IPS-15b (cell line): ENCODE results near the gene ZNF407.

Experiments used
- H3K27me3 ChIP-seq: one replicate; pipeline ENCODE4 v1.6.1; 2013; ENCODE audit warnings: low read length; ENCODE audit not compliant: control insufficient read depth, insufficient read depth
- H3K36me3 ChIP-seq: one replicate; pipeline ENCODE4 v1.6.1; 2013; ENCODE audit warnings: low read length; ENCODE audit not compliant: control insufficient read depth, insufficient read depth
- H3K4me1 ChIP-seq: one replicate; pipeline ENCODE4 v1.6.1; 2013; ENCODE audit warnings: mild to moderate bottlenecking, low read length; ENCODE audit not compliant: control insufficient read depth, insufficient read depth
- H3K4me3 ChIP-seq: one replicate; pipeline ENCODE4 v1.5.1; 2013; ENCODE audit warnings: low read depth, low read length
- H3K9ac ChIP-seq: one replicate; pipeline ENCODE4 v1.6.1; 2013; ENCODE audit warnings: low read depth, mild to moderate bottlenecking, low read length
- H3K9me3 ChIP-seq: one replicate; pipeline ENCODE4 v1.6.1; 2013; ENCODE audit warnings: mild to moderate bottlenecking, low read length; ENCODE audit not compliant: control insufficient read depth, insufficient read depth

ZNF407 gene

GRCh38 chr18:75000920-75001319 lies 403.2 kb downstream of the ZNF407 start:
- Histone ChIP-seq H3K36me3 (no peaks in the 10 kb centered on the region), H3K4me1 (peaks cover 5% of the 10 kb centered on the region), H3K4me3 (no peak overlapping the region), H3K9ac (no peak overlapping the region), H3K9me3 (no peaks in the 10 kb centered on the region), H3K27me3 (no peaks in the 10 kb centered on the region)

GRCh38 chr18:75003039-75003438 lies 405.4 kb downstream of the ZNF407 start:
- Histone ChIP-seq H3K27me3 (no peaks in the 10 kb centered on the region), H3K36me3 (no peaks in the 10 kb centered on the region)

GRCh38 chr18:75003764-75004690 lies 406.4 kb downstream of the ZNF407 start:
- Histone ChIP-seq H3K36me3 (no peaks in the 10 kb centered on the region), H3K9ac (no peak overlapping the region), H3K4me3 (no peak overlapping the region), H3K4me1 (peaks cover 5% of the 10 kb centered on the region), H3K27me3 (no peaks in the 10 kb centered on the region), H3K9me3 (no peaks in the 10 kb centered on the region)

More at GRCh38 chr18:75003039-75003438, 405.4 kb downstream of the ZNF407 start:
- Histone ChIP-seq H3K9ac (no peak overlapping the region), H3K4me3 (no peak overlapping the region), H3K9me3 (no peaks in the 10 kb centered on the region), H3K4me1 (peaks cover 5% of the 10 kb centered on the region)

- Histone ChIP-seq H3K27me3 (no peaks in the 10 kb centered on the region), H3K9ac (no peak overlapping the region), H3K4me1 (peaks cover 5% of the 10 kb centered on the region), H3K9me3 (no peaks in the 10 kb centered on the region), H3K4me3 (no peak overlapping the region), H3K36me3 (no peaks in the 10 kb centered on the region)
Measured at GRCh38 chr18:75005626-75006025, 408.0 kb downstream of the ZNF407 start.

- Histone ChIP-seq H3K9me3 (no peaks in the 10 kb centered on the region), H3K27me3 (no peaks in the 10 kb centered on the region), H3K9ac (no peak overlapping the region), H3K36me3 (no peaks in the 10 kb centered on the region), H3K4me3 (no peak overlapping the region), H3K4me1 (peaks cover 2% of the 10 kb centered on the region)
Measured at GRCh38 chr18:75008186-75008585, 410.5 kb downstream of the ZNF407 start.

GRCh38 chr18:75009296-75009695 lies 411.6 kb downstream of the ZNF407 start:
- Histone ChIP-seq H3K4me3 (no peak overlapping the region), H3K9ac (no peak overlapping the region), H3K27me3 (no peaks in the 10 kb centered on the region), H3K36me3 (no peaks in the 10 kb centered on the region), H3K9me3 (no peaks in the 10 kb centered on the region), H3K4me1 (no peaks in the 10 kb centered on the region)

GRCh38 chr18:75009878-75010277 lies 412.2 kb downstream of the ZNF407 start:
- H3K9me3 ChIP-seq: no peaks in the 10 kb centered on the region
- no peak overlapping the region for H3K9ac ChIP-seq
- no peaks in the 10 kb centered on the region for H3K36me3 ChIP-seq
- H3K4me3 ChIP-seq: no peak overlapping the region
- H3K4me1 ChIP-seq: no peaks in the 10 kb centered on the region
- H3K27me3 ChIP-seq: no peaks in the 10 kb centered on the region

- H3K9ac ChIP-seq: no peak overlapping the region
- no peaks in the 10 kb centered on the region for H3K4me1 ChIP-seq
- H3K36me3 ChIP-seq: no peaks in the 10 kb centered on the region
- no peak overlapping the region for H3K4me3 ChIP-seq
- no peaks in the 10 kb centered on the region for H3K27me3 ChIP-seq
- no peaks in the 10 kb centered on the region for H3K9me3 ChIP-seq
Measured at GRCh38 chr18:75010278-75010677, 412.6 kb downstream of the ZNF407 start.

GRCh38 chr18:75010689-75011088 lies 413.0 kb downstream of the ZNF407 start:
- Histone ChIP-seq H3K9me3 (no peaks in the 10 kb centered on the region), H3K4me3 (no peak overlapping the region), H3K27me3 (no peaks in the 10 kb centered on the region), H3K4me1 (no peaks in the 10 kb centered on the region), H3K36me3 (no peaks in the 10 kb centered on the region), H3K9ac (no peak overlapping the region)

- H3K36me3 ChIP-seq: no peaks in the 10 kb centered on the region
- H3K4me1 ChIP-seq: no peaks in the 10 kb centered on the region
- H3K9ac ChIP-seq: no peak overlapping the region
- H3K27me3 ChIP-seq: no peaks in the 10 kb centered on the region
- H3K9me3 ChIP-seq: no peaks in the 10 kb centered on the region
- no peak overlapping the region for H3K4me3 ChIP-seq
Measured at GRCh38 chr18:75016025-75016717, 418.5 kb downstream of the ZNF407 start.

GRCh38 chr18:75023473-75023872 lies 425.8 kb downstream of the ZNF407 start:
- Histone ChIP-seq H3K27me3 (no peaks in the 10 kb centered on the region), H3K36me3 (no peaks in the 10 kb centered on the region), H3K9me3 (no peaks in the 10 kb centered on the region)

GRCh38 chr18:75024871-75025270 lies 427.2 kb downstream of the ZNF407 start:
- H3K4me1 ChIP-seq: no peaks in the 10 kb centered on the region
- H3K27me3 ChIP-seq: no peaks in the 10 kb centered on the region
- H3K9me3 ChIP-seq: no peaks in the 10 kb centered on the region
- H3K4me3 ChIP-seq: no peak overlapping the region
- no peaks in the 10 kb centered on the region for H3K36me3 ChIP-seq
- no peak overlapping the region for H3K9ac ChIP-seq

More at GRCh38 chr18:75023473-75023872, 425.8 kb downstream of the ZNF407 start:
- Histone ChIP-seq H3K4me3 (no peak overlapping the region), H3K4me1 (no peaks in the 10 kb centered on the region), H3K9ac (no peak overlapping the region)
